ENCODE results near the gene RNASE8.

GRCh38 chr14:21022686-21023085, 34.9 kb upstream of the RNASE8 start:
- TF ChIP-seq, protein P1, sequence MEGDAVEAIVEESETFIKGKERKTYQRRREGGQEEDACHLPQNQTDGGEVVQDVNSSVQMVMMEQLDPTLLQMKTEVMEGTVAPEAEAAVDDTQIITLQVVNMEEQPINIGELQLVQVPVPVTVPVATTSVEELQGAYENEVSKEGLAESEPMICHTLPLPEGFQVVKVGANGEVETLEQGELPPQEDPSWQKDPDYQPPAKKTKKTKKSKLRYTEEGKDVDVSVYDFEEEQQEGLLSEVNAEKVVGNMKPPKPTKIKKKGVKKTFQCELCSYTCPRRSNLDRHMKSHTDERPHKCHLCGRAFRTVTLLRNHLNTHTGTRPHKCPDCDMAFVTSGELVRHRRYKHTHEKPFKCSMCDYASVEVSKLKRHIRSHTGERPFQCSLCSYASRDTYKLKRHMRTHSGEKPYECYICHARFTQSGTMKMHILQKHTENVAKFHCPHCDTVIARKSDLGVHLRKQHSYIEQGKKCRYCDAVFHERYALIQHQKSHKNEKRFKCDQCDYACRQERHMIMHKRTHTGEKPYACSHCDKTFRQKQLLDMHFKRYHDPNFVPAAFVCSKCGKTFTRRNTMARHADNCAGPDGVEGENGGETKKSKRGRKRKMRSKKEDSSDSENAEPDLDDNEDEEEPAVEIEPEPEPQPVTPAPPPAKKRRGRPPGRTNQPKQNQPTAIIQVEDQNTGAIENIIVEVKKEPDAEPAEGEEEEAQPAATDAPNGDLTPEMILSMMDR (IDR thresholded peaks at IDR 0.05): no peak
- no peak for TF ChIP-seq POLR2A (IDR thresholded peaks at IDR 0.05)

All from sigmoid colon (tissue), 3 donors.